Ureter (tissue), 1 donor: ENCODE results near the gene AXIN2. TPM values are rescaled to one million over a fixed set of nuclear protein-coding genes. Genes with fewer than 3 reads are reported as not detected.
"Not testable (repeated sequence)": the region's sequence is repeated elsewhere in the genome, so short reads cannot be mapped to it uniquely, and the experiment has no call there.

ENCODE experiments used
- DNase-seq: peaks from one replicate; pipeline ENCODE4 v3.0.0-alpha.2; 2020; ENCODE audit warnings: low spot score
- total RNA-seq: library from RNA; stranded (reverse); gene quantifications from one replicate; pipeline ENCODE4 v1.2.4, GENCODE V29; 2023
- donor health status: DM: yes; HTN: yes; CAD: no.

Gene AXIN2
- total RNA-seq, 1 donor from 2014 or later: 11.8 TPM

- DNase-seq: no peak
Observed at GRCh38 chr17:65518256-65518655, 43.2 kb downstream of the AXIN2 start.

- no peak for DNase-seq
Observed at GRCh38 chr17:65515959-65516948, 45.2 kb downstream of the AXIN2 start.

GRCh38 chr17:65515512-65515911, 45.9 kb downstream of the AXIN2 start:
- DNase-seq: no peak

- no peak for DNase-seq
Observed at GRCh38 chr17:65514541-65514940, 46.9 kb downstream of the AXIN2 start.

- DNase-seq: no peak
Observed at GRCh38 chr17:65514082-65514481, 47.4 kb downstream of the AXIN2 start.

GRCh38 chr17:65511316-65511715, 50.1 kb downstream of the AXIN2 start:
- no peak for DNase-seq

- DNase-seq: no peak
Observed at GRCh38 chr17:65509032-65509431, 52.4 kb downstream of the AXIN2 start.

- DNase-seq: not testable (repeated sequence)
Observed at GRCh38 chr17:65504673-65505072, 56.8 kb downstream of the AXIN2 start.

- no peak for DNase-seq
Observed at GRCh38 chr17:65504141-65504540, 57.3 kb downstream of the AXIN2 start.

- DNase-seq: no peak
Observed at GRCh38 chr17:65503557-65503956, 57.9 kb downstream of the AXIN2 start.

GRCh38 chr17:65498816-65499215, 62.6 kb downstream of the AXIN2 start:
- no peak for DNase-seq

GRCh38 chr17:65496801-65497200, 64.6 kb downstream of the AXIN2 start:
- no peak for DNase-seq

- DNase-seq: no peak
Observed at GRCh38 chr17:65495122-65496055, 66.1 kb downstream of the AXIN2 start.

GRCh38 chr17:65489413-65490155, 71.9 kb downstream of the AXIN2 start:
- DNase-seq: no peak

GRCh38 chr17:65488665-65489064, 72.8 kb downstream of the AXIN2 start:
- DNase-seq: no peak

- no peak for DNase-seq
Observed at GRCh38 chr17:65487990-65488389, 73.5 kb downstream of the AXIN2 start.

- DNase-seq: no peak
Observed at GRCh38 chr17:65487161-65487560, 74.3 kb downstream of the AXIN2 start.

- peak; percentile 58 for DNase-seq
Observed at GRCh38 chr17:65485388-65486299, 75.8 kb downstream of the AXIN2 start.

GRCh38 chr17:65484405-65484804, 77.0 kb downstream of the AXIN2 start:
- not testable (repeated sequence) for DNase-seq

GRCh38 chr17:65483438-65483837, 78.0 kb downstream of the AXIN2 start:
- no peak for DNase-seq

GRCh38 chr17:65482201-65482600, 79.2 kb downstream of the AXIN2 start:
- DNase-seq: no peak
